GM12878 (cell line): ENCODE results near the gene MRAS. TPM values are rescaled to one million over a fixed set of nuclear protein-coding genes. Genes with fewer than 3 reads are reported as not detected.

ENCODE experiments used
- ATAC-seq: fragments of 200-7000 bp; cut with Tn5 transposase; 3 replicates; pipeline ENCODE4 v1.9.1; 2020; ENCODE audit warnings: mild to moderate bottlenecking, moderate library complexity
- BruUV-seq: library from RNA; stranded (reverse); fragments of 400-500 nt; replicated peaks from 2 replicates; lab custom pipeline; 2021; lab: Mats Ljungman, UMichigan
- CTCF ChIA-PET: fragments of 300-600 bp; sonication (Branson Sonifier 250); formaldehyde crosslinking; extraction: SDS; loops from one replicate; lab custom pipeline; 2021; ENCODE audit warnings: inconsistent platforms; lab: Yijun Ruan, JAX
- POLR2A ChIA-PET: fragments of 350-600 bp; formaldehyde crosslinking; extraction: SDS; loops from one replicate; lab custom pipeline; 2021; ENCODE audit warnings: inconsistent platforms; lab: Charles Lee
- RAD21 ChIA-PET: fragments of 300-600 bp; sonication (Branson Sonifier 250); formaldehyde crosslinking; loops from one replicate; lab custom pipeline; 2023; ENCODE audit warnings: antibody characterized with exemption; ENCODE audit not compliant: unreplicated experiment; lab: Charles Lee
- SMC1A ChIA-PET: fragments of 300-600 bp; sonication (Branson Sonifier 250); formaldehyde crosslinking; loops from one replicate; lab custom pipeline; 2023; ENCODE audit not compliant: unreplicated experiment, uncharacterized antibody; lab: Charles Lee
- DNase-seq: peaks from one replicate; pipeline ENCODE4 v3.0.0-alpha.2; 2011; ENCODE audit warnings: low read depth, low spot score
- FAIRE-seq: peaks from 3 replicates; lab custom pipeline; 2011; peaks lifted over from hg19 to GRCh38; lab: Jason Lieb, UNC
- H2AFZ ChIP-seq: 2 replicates; pipeline ENCODE4 v1.6.0; 2011; ENCODE audit warnings: low read depth, low read length, control low read depth; ENCODE audit not compliant: control insufficient read depth
- H3K27ac ChIP-seq: 2 replicates; pipeline ENCODE4 v1.5.1; 2011; ENCODE audit warnings: control low read depth; ENCODE audit not compliant: control insufficient read depth, insufficient read depth
- H3K27me3 ChIP-seq, 2 experiments: replicated peaks in 1 of 2; 2 replicates each; pipeline versions ENCODE4 v1.6.0 to v1.6.1; 2011; ENCODE audit warnings: low read length in 1 of 2; ENCODE audit not compliant: control insufficient read depth in 2 of 2, insufficient read depth in 2 of 2
- H3K36me3 ChIP-seq, 2 experiments: 2 replicates each; pipeline ENCODE4 v1.5.1; 2011; ENCODE audit warnings: low read length in 1 of 2; ENCODE audit not compliant: control insufficient read depth in 2 of 2, insufficient read depth in 2 of 2
- H3K4me1 ChIP-seq: 2 replicates; pipeline ENCODE4 v1.6.1; 2011; ENCODE audit warnings: mild to moderate bottlenecking, low read length, moderate library complexity, mixed read lengths; ENCODE audit not compliant: control insufficient read depth, insufficient read depth
- H3K4me2 ChIP-seq: 2 replicates; pipeline ENCODE4 v1.6.0; 2011; ENCODE audit warnings: control low read depth; ENCODE audit not compliant: control insufficient read depth, insufficient read depth
- H3K4me3 ChIP-seq: fragments of 200-600 bp; sonication (generic); 2 replicates; pipeline ENCODE4 v1.5.1; 2016
- H3K79me2 ChIP-seq: 2 replicates; pipeline ENCODE4 v1.6.0; 2011; ENCODE audit warnings: low read length; ENCODE audit not compliant: control insufficient read depth, insufficient read depth
- H3K9ac ChIP-seq: 2 replicates; pipeline ENCODE4 v1.8.0; 2011; ENCODE audit warnings: low read length, control low read depth, mixed read lengths; ENCODE audit not compliant: control insufficient read depth, insufficient read depth
- H3K9me3 ChIP-seq: replicated peaks from 3 replicates; pipeline ENCODE4 v1.5.1; 2011; ENCODE audit warnings: mild to moderate bottlenecking, low read length; ENCODE audit not compliant: control insufficient read depth, insufficient read depth
- H4K20me1 ChIP-seq: 2 replicates; pipeline ENCODE4 v1.6.0; 2011; ENCODE audit not compliant: control insufficient read depth, insufficient read depth
- CBFB ChIP-seq: IDR thresholded peaks from 2 replicates; pipeline ENCODE4 v1.6.1; 2016; ENCODE audit warnings: antibody characterized with exemption, low read depth
- HDAC2 ChIP-seq: fragments of 200-600 bp; sonication (generic); IDR thresholded peaks from 2 replicates; pipeline ENCODE4 v1.6.1; 2017
- JUNB ChIP-seq: IDR thresholded peaks from 2 replicates; pipeline ENCODE4 v1.6.1; 2016; ENCODE audit warnings: antibody characterized with exemption, mild to moderate bottlenecking
- RAD21 ChIP-seq: IDR thresholded peaks from 2 replicates; pipeline ENCODE4 v1.6.1; 2011; ENCODE audit warnings: mild to moderate bottlenecking, low read depth, low read length, moderate library complexity; ENCODE audit not compliant: insufficient read depth
- RUNX3 ChIP-seq: IDR thresholded peaks from 2 replicates; pipeline ENCODE4 v1.6.1; 2012; ENCODE audit warnings: low read length, inconsistent platforms
- STAT3 ChIP-seq: IDR thresholded peaks from 2 replicates; pipeline ENCODE4 v1.6.1; 2011; ENCODE audit warnings: low read depth, low read length, improper control_type of control experiment
- TCF12 ChIP-seq: IDR thresholded peaks from 2 replicates; pipeline ENCODE4 v1.6.1; 2011; ENCODE audit warnings: low read depth, mild to moderate bottlenecking, low read length
- YBX1 ChIP-seq: fragments of 450-650 bp; IDR thresholded peaks from 2 replicates; pipeline ENCODE4 v1.6.1; 2016; ENCODE audit warnings: antibody characterized with exemption
- YY1 ChIP-seq: IDR thresholded peaks from 2 replicates; pipeline ENCODE4 v1.6.1; 2011; ENCODE audit warnings: low read depth, mild to moderate bottlenecking, low read length
- ZBED1 ChIP-seq: IDR thresholded peaks from 2 replicates; pipeline ENCODE4 v1.6.1; 2016; ENCODE audit warnings: borderline replicate concordance
- WGBS: methylation state at CpG from one replicate; pipeline ENCODE4 v1.1.6; 2016; ENCODE audit warnings: low lambda C conversion rate; ENCODE audit not compliant: insufficient replicate concordance, insufficient coverage; ENCODE audit errors: missing lambda C conversion rate; 5-methylcytosine and 5-hydroxymethylcytosine counted together
- in situ Hi-C: fragments of 300-500 bp; cut with MboI; formaldehyde crosslinking; loops from 9 replicates; pipeline ENCODE4 v1.14.3; 2018; ENCODE audit warnings: mixed read lengths
- intact Hi-C: fragments of 100-400 bp; cut with micrococcal nuclease; formaldehyde crosslinking; loops from one replicate; pipeline ENCODE4 v1.14.2; 2022; ENCODE audit not compliant: unreplicated experiment
- polyA plus RNA-seq, 11 experiments: library from polyadenylated mRNA; depleted of rRNA in 4 of 11; unstranded in 6 of 11; stranded (reverse) in 5 of 11; fragments of >200 nt; fragmentation: Nextera tagmentation in 4 of 11; fragmentation: Illumina TruSeq in 1 of 11; extraction: Ambion mirVana in 4 of 11; extraction: Trizol in 1 of 11; gene quantifications; 1 replicate in 1 of 11; 2 replicates in 10 of 11; pipeline versions ENCODE4 v1.2.1 to v1.2.3, GENCODE V29; 2011 to 2016; ENCODE audit warnings: inconsistent platforms in 2 of 11, missing spikeins in 2 of 11, low read depth in 1 of 11
- total RNA-seq, 4 experiments: library from RNA; depleted of rRNA in 3 of 4; stranded (reverse); fragments of >200 nt in 3 of 4; fragmentation: Illumina TruSeq in 1 of 4; extraction: Trizol in 1 of 4; gene quantifications; 2 replicates each; pipeline versions ENCODE4 v1.2.1 to v1.2.3, GENCODE V29; 2013 to 2021
- TF ChIP-seq, protein P1 (sequence below): IDR thresholded peaks from 2 replicates; pipeline ENCODE4 v1.6.1; 2011; ENCODE audit warnings: mild to moderate bottlenecking, low read depth, low read length, moderate library complexity; ENCODE audit not compliant: insufficient replicate concordance

Gene MRAS
- total and polyA plus RNA-seq, 10 of the 15 experiments (the other 5 are each of a cell fraction or from before 2014, with no cell fraction given): 0.01 to 0.44 (median 0.17) TPM; not detected in 6

- TF ChIP-seq HDAC2: no peak
- TF ChIP-seq YBX1: no peak
- TF ChIP-seq CBFB: no peak
- TF ChIP-seq, all 136 proteins: peak for 0
Measured at GRCh38 chr3:138374573-138375134, 26.3 kb downstream of the MRAS start (continued).

DNA sequence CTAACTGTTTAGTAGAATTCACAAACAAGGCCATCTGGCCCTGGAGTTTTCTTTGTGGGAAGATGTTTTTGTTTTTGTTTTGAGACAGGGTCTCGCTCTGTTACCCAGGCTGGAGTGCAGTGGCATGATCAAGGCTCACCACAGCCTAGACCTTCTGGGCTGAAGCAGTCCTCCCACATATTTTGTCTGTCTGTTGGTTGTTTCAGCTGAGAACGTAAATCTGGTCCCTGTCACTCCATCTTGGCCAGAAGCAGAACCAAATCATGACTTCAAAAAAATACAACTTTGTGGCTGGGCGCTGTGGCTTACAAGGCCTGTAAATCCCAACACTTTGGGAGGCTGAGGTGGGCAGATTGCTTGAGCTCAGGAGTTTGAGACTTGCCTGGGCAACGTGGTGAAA is 27.1 kb downstream of the MRAS start:
- SMC1A ChIA-PET: no interaction called here
- DNase-seq: no peak

More for the DNA sequence above, 27.1 kb downstream of the MRAS start:
- ATAC-seq: no peak
- ChIA-PET CTCF (no interaction called here), RAD21 (no interaction called here), POLR2A (no interaction called here)
- 22% methylated on average over 4 of the region's 4 CpGs for WGBS
- Histone ChIP-seq H3K36me3 (no peaks in the 10 kb centered on the region), H3K27me3 (peaks cover 0 to 11% of the 10 kb centered on the region in 2 experiments; a peak in 2 of 4 replicates), H3K79me2 (no peaks in the 10 kb centered on the region), H4K20me1 (peaks cover 5% of the 10 kb centered on the region; the same call in 1 of the 2 replicates), H3K4me3 (no peak overlapping the region), H3K4me2 (no peak overlapping the region), H3K4me1 (peaks cover 17% of the 10 kb centered on the region), H2AFZ (no peak overlapping the region), H3K9me3 (peaks cover 2% of the 10 kb centered on the region), H3K9ac (no peak overlapping the region), H3K27ac (no peak overlapping the region)
- in situ Hi-C loops (no loop called here), intact Hi-C loops (no loop called here)
- TF ChIP-seq YY1: no peak
- no peak for TF ChIP-seq STAT3
- TF ChIP-seq RAD21: no peak
- no peak for TF ChIP-seq RUNX3
- TF ChIP-seq JUNB: no peak
- no peak for TF ChIP-seq TCF12
- TF ChIP-seq, protein P1, sequence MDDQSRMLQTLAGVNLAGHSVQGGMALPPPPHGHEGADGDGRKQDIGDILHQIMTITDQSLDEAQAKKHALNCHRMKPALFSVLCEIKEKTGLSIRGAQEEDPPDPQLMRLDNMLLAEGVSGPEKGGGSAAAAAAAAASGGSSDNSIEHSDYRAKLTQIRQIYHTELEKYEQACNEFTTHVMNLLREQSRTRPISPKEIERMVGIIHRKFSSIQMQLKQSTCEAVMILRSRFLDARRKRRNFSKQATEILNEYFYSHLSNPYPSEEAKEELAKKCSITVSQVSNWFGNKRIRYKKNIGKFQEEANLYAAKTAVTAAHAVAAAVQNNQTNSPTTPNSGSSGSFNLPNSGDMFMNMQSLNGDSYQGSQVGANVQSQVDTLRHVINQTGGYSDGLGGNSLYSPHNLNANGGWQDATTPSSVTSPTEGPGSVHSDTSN: no peak
- no peak for TF ChIP-seq ZBED1
- no TSS peak for BruUV-seq
- no peak for FAIRE-seq
